Measurements from ENCODE around the gene CCNK.

The CCNK gene

DNA sequence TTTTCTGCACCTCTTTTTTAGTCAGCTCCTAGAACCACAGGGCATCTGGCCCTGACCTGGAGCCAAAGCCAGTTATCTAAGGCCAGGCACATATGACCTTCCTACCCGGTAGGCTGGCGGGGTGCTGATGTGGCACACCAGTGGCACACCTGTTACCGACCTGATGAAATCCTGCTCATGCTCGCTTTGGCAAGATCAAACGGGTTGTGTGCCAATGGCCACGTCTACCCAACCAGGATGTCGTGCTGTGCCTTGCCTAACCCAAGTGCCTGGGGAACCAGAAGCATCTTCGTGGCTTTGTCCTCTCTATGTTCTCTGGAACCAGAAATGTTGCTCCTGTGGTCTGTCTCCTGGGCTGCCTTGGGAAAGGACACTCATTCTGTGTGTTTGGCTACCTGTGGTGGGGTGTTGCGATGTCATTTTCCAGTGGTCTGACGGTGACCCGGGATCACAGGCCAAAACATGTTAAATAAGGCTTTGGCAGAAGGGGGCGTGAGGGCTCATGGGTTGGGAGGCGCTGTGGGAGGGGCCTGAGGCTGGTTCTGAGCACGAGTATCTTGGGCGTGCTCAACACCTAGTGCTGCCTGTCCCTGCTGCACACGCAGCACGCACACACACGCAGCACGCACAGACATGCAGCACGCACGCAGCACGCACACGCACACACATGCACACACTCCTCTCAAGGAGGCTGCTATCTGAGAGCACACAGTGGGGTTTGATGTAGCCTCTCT lies 27.9 kb downstream of the CCNK start:
- DNase-seq = no peak

DNA sequence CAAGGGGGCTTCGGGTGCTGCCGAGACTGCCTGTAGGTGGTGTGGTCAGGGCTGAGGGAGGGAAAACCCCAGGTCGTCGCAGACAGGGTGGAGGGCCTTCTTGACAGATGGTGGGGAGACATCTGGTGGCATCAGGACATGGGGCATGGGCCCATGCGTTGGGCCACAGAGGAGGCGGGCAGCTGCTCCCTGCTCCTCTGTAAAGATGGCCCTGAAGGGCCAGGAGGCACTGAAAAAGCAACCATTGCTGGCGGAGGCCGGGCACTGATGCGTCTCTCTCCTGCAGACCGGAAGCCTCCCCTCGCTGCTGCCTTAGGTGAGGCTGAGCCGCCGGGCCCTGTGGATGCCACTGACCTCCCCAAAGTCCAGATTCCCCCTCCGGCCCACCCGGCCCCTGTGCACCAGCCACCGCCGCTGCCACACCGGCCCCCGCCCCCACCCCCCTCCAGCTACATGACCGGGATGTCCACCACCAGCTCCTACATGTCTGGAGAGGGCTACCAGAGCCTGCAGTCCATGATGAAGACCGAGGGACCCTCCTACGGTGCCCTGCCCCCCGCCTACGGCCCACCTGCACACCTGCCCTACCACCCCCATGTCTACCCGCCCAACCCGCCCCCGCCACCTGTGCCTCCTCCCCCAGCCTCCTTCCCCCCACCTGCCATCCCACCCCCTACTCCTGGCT lies 28.8 kb downstream of the CCNK start:
- DNase-seq = no peak

DNA sequence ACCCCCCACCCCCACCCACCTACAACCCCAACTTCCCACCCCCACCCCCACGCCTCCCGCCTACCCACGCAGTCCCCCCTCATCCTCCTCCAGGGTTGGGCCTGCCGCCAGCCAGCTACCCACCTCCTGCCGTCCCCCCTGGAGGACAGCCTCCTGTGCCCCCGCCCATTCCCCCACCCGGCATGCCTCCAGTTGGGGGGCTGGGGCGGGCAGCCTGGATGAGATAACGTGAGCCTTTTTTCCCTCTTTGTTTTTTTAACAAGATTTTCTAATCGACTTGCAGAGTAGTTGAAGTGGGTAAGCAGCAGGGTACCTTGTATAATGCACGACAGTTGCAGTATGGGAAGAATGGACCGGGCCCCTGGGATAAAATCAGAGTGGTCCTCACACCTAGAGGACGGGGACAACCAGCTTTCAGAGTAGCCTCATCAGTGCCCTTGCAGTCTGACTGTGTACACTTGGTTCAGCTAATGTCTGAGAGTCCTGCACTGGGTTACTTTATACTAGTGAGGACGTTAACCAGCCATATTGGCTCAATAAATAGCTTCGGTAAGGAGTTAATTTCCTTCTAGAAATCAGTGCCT lies 29.4 kb downstream of the CCNK start:
- no peak for DNase-seq

DNA sequence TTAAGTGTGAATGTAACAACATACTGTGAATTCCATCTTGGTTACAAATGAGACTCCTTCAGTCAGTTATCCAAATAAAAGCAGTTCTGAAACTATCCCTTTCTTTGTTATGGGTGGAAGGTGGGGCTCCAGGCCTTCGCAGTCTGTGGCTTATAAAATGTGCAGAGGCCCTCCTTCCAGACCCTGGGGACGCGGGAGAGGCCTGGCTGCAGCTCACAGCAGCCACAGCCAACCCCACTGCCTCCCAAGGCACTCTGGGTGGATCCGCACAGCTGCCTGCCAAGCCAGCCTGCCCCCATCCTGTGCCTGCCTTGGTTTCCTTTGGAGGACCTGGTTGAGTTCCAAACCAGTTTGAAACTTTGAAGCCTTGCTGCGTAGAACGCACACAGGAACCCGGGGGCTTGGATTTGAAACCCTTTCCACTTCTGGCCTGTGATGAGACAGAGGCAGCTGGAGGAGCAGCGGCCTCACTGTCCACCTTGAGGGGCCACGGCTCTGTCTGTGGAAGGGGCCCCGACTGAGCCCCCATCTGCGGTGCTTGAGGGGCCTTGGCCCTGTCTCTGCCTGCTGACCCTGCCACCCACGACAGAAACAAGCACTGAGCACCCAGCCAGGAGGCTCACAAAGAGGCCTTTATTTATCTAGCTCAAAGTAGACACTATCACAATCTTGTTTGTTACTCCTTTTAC lies 30.4 kb downstream of the CCNK start:
- peak; percentile 59 for DNase-seq

DNA sequence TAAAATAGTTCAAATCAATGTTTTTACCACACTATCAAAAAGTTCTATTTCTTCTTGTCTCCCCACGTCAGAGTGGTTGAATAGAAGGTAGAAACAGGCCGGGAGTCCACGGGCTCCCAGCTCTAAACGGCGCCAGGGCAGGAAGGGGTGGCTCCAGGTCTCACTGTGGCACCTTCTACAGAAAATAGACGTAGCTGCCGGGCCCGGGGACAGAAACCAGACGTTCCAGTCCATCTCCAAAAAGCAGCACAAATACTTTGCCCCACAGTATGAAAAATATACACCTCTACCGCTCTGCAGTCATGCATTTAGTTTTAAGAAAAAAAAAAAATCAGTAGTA lies 30.9 kb downstream of the CCNK start:
- no peak for DNase-seq

DNA sequence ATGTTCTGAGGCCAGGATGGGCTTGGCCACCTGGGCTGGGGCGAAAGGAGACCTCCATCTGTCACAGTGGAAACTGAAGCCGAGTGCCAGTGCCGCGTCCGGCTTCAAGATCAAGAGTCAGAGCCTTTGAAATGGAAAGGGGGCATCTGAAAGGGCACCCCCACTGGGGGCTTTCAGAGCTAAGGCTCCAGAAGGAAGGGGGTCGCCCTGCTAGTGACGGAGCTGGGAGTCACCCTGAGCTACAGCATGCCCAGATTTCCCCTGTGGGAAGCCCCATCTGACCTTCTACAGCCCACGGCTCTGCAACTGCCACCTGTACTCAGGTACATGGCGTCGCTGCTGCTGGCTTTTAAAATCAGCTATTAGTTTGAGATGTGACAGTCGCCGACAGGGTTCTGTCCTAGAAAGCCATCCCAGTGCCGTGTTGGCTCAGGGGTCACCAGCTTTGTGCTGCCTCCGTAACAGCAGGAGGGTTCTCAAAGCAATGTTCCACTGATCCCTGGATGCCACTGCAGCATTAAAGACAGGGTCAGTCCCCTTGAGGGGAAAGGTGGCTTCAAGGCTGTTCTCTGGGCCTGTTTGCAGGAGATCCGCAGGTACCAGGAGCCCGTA lies 31.5 kb downstream of the CCNK start:
- no peak for DNase-seq

DNA sequence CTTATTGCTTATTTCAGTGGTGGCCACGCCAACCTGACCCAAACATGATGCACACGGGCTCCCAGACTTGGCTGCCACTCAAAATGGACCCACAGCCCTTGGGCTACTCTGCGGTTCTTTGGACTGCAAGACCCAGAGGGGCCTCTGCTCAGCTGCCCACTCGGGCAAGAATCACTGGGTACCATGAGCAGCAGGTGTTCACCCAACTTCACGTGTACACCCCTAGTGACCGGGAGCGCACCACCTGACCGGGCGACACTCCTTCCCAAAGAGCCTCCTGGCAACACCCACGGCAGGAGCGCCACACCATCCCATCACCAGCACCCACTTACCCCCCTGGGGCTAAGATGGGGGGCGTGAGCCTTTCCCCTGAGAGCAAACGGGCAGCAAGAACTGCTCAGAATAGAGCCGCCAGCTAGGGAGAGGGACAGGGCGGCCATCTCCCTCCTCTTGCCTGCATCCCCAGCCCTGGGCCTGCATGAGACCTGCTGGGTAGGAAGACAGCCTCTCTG lies 32.0 kb downstream of the CCNK start:
- no peak for DNase-seq

DNA sequence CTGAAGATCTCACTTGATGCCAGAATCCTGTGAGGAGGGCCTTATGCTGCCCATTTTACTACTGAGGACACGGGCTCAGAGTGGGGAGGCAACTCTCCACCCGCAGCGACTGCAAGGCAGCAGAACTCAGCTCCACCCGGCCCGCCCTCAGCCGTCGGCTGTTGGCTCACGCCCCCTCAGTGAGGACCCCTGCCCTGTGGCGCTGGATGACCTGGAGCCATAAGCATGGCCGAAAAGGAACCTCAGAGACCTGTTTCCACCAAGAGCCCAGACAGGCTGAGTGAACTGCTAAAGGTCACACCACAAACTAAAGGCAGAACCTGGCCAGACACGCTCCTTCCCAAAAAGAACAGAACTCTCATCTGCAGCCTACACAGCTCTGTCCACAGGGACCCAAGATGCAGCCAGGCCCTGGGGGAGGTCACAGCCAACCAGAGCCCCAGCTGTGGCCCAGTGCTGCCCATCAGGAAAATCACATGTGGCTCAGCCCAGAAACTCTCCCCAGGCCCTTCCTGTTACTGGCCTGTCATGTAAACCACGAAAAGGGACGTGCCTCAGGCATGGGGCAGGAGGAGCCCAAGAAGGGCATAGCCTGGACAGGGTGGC lies 32.8 kb downstream of the CCNK start:
- no peak for DNase-seq

DNA sequence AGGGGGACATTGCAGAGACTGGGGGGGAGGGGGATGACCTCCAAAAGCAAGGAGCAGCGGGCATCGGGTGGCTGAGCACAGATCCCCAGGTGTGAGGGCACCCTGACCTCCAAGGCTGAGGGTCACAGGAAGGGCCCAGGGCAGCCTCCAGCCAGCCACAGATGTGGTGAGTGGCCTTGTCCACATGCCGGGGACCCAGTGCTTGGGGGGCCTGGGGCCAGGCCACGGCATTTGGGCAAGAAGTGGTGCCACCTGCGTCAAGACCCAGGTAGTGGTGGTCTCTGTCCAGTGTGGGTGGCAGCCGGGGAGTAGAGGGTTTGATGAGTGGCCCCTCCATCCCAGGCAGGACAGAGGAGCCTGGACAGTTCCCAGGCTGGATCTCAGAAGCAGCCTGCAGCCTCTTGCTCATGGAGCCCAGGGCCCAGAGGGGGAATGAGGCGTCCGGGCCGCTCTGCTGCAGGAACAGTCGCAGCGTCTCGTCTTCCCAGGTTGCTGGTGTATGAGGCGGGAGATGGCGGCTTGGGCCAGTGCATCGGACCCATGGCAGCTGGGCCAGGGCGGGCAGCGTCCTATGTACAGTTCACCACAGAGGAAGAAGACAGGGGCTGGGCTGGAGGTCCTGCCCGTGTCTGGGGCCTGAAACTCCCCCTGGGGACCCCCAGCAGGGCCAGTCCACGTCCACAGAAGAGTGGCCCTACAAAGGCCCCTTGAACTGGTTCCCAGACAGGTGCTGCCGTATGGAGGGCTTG lies 33.5 kb downstream of the CCNK start:
- DNase-seq = no peak

DNA sequence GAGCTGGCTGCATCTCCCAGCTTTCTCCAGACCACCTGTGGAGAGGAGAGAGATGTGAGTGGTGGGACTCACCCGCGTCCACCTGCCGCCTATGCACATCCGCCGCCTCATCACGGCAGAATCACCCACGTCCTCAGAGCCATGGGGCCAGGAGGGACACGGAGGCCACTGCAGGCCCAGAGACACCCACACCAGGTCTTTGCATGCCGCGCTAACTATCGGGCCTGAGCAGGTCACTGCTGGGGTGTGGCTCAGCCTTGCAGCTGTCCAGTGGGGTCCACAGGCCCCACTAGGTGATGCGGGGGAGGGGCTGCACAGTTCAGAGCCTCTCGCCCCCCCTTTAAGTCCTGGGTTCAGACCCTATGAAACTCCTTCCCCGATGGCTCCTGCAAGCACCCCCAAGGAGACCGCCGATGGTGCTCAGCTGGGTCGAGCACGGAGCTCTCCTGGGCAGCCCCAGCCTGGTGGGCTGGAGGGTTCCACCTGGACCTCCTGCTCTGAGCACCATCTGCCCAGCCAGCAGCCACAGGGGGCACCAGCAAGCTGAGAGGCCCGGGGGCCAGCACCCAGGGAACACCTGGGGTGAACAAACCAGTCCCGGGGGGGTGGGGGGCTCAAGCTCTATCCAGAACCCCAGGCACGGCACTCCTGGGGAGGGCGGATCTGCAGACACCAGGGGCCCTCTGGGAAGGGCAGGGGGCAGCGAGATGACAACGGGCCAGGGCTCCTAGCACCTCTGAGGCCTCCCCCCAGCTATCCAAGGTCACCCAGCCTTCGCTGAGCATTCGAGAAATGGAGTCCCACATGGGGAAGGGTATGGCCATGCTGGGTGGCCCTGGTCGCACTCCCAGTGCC lies 34.3 kb downstream of the CCNK start:
- DNase-seq = no peak

DNA sequence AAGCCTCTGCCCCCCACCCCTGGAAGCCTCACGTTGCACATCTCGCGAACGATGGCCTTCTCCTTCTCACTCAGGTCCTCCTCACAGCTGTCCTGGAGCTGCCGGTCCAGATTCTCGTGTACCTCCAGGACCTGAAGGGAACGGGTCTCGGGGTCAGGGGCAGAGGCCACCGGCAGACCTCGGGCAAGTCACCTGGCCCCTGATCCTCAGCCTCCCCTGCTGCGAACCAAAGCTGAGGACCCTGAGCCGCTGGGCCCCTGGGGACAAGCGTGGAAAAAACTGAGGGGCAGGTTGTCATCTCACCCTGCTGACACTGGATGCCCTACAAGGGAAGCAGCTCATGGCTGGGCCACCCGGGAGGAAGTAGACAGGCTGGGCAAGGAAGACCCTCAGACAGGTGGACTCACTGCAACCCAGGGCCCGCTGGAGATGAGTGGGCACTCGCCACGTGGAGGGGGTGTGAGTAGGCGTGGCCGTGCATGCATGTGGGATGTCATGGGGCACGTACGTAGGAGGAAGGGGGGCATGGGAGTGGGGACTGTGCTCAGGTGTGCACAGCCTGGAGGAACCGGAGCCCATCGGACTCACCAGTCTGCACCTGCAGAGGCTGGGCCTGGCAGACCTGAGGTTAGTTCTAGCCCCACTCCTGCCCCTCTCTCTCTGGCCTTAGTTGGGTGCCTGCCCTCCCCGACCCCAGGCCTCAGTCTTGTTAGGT lies 35.1 kb downstream of the CCNK start:
- DNase-seq = no peak

DNA sequence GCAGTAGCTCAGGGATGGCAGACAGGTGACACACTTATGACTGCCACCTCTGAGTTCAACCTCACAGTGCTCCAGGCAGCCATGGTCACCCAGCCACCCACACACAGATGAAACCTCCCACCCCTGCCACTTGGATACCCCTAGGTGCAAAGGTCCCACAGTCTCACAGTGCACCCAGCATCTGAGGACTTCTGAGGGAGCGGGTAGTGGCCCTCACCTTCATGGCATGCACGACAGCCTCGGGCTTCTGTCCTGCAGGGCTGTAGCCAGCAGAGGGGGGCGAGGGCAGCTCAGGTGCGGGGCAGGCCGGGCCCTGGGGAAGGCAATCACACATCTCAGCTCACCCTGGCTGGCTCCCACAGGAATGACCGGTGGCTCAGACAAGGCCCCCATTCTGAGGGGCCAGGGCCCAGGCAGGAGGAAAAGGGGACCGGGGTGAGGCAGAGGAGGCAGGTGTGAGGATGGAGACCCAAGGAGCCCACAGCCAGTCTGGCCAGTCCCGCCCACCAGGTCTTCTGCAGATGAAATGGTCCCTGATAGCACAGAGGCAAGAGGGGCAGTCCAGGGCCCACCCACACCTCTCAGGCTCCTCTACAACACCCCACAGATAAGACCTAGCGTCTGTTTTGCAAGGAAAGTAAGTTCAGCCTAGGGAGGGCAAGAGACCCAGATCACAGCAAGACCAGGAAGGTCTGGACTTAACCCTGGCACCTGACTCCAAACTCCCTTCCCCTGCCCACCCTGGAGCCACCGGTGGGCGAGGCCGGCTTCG lies 35.8 kb downstream of the CCNK start:
- DNase-seq = no peak

DNA sequence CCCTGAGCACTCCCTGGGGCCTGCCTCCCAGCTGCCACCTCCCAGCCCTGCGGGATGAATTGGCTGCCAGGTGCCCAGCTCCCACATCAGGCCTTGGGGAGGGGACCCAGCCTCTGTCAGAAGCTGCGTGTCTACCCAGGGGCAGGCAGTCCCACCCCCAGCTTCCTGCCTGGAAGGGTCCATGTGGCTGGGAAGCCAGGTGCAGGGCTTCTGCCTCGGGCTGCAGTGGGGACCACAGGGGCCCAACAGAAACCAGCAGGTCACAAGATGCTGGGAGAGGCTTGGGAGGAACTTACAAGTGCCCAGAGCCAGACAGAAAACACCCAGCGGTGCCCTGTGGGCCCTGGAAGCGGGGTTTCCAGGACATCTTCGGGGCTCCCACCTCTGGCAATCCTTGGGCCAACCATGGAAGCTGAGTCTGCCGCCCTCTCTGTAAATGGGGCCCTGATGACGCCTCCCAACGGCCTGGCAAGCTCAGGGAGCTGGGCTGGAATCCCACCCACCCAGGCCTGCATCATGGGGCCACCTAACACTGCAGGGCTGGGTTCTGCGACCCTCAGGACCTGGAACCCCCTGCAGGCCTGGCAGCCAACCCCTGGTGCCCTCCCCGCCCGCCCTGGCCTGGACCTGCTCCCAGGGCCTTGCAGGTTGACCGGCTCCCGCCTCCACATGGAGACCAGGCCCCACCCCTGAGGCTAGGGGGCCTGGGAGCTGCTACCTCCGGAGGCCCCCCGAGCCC lies 36.6 kb downstream of the CCNK start:
- DNase-seq = no peak

DNA sequence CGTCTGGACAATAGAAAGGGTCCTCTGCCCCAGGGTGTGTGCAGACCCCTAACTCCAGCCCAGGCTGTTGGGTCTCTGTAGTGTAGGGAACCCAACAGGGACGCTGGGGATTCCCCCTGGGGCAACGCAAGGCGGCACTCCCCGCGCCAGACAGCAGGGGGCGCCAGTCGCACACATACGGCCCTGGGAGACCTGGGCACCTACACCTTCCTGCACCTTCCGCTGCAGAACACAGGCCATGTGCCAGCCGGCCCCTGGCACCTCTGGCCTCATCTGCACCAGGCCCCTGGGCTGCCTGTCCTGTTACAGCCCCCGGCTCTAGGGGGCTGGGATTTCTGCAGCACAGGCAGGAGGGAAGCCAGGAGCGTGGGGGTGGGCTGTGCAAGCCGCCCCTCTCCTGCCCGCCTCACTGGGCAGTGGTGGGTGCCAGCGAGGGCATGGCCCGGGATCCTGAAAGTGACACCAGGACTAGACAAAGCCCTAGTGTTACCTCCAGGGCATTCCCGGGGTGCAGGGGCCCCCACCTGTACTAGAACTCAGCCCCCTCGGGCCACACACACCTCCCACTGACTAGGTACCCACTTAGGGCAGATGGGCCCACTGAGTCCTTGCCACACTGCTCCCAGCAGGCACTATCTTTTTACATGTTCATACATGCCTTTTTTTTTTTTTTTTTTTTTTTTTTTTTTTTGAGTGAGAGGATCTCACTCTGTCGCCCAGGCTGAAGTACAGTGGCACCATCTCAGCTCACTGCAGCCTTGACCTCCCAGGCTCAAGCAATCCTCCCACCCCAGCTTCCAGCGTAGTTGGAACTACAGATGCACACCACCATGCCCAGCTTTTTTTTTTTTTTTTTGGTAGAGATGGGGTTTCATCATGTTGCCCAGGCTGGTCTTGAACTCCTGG lies 37.5 kb downstream of the CCNK start:
- DNase-seq = peak; percentile 39

DNA sequence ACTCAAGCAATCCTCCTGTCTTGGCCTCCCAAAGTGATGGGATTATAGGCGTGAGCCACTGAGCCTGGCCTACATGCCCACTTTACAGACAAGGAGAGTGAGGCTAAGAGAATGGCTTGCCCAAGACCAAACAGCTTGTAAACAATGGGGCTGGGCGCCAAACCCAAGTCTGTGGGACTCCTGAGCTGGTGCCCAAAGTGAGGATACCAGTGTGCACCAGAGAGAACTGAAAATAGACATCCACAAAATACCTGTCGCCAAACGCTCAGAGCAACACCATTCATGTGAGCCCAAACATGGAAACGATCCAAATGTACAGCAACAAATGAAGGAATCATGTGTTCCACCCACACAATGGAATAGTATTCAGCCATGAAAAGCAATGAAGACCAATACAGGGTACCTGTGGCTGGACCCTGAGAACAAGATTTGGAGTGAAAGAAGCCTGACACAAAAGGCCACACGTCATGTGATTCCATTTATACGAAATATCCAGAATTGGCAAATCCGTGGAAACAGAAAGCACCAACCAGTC lies 38.2 kb downstream of the CCNK start:
- DNase-seq = no peak

DNA sequence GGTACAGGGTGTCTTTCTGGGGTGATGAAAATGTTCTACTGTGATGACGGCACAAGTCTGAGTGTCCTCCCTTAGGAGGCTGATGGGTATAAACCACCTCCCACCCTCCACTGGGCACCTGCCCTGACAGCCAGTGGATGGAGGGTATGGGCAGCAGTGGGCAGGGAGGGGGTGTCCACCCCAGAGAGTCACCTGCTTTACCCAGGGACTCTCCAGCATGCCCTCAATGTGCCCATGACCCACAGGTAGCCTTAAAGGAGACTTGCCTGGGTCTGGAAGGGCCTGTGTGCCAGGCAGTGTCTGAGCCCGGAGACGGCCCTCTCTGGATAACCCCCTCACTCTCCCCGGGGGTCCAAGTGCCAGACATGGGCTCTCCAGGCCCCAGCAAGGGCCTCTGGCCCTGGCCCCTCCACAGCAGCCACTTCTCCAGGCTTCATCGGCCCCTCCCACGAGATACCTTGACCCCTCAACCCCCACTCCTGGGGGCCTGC lies 38.8 kb downstream of the CCNK start:
- no peak for DNase-seq

DNA sequence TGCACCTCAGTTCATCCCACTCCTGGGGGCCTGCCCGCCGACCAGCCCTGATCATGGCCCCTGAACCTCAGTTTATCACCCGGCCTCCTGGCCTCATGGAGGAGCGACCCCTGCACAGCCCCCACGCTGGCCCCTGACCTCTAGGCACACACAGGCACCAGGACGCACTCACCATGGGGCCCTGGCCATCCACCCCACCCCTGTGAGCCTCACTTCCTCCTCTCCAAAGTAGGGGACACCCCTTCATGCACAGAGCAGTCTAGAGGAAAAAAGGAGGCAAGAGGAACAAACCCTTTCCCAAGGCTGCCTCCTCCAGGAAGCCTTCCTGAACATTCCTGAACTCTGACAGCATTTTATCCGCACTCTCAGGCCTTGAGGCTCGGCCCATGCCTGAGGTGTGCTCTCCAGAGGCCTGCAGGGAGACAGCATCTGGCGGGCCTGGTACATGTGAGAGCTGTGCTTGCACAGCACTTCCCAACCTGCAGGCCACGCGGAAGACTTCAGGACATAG lies 39.4 kb downstream of the CCNK start:
- DNase-seq = no peak

Measured in fibroblast of upper back skin (primary cell).